ENCODE measurements around the gene CHML.

DNA sequence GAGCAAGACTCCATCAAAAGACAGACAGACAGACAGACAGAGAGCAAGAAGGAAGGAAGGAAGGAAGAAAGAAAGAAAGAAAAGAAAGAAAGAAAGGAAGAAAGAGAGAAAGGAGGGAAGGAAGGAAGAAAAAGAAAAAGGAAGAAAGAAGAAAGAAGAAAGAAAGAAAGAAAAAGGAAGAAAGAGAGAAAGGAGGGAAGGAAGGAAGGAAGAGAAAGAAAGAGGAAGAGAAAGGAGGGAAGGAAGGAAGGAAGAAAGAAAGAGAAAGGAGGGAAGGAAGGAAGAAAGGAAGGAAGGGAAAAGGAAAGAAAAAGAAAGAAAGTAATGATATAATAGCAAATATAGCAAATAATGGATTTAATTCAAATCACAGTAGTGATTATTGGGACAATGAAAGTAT lies 32.7 kb downstream of the CHML start:
- no peak for TF ChIP-seq POLR2A (IDR thresholded peaks at IDR 0.05)
- TF ChIP-seq, protein P1, sequence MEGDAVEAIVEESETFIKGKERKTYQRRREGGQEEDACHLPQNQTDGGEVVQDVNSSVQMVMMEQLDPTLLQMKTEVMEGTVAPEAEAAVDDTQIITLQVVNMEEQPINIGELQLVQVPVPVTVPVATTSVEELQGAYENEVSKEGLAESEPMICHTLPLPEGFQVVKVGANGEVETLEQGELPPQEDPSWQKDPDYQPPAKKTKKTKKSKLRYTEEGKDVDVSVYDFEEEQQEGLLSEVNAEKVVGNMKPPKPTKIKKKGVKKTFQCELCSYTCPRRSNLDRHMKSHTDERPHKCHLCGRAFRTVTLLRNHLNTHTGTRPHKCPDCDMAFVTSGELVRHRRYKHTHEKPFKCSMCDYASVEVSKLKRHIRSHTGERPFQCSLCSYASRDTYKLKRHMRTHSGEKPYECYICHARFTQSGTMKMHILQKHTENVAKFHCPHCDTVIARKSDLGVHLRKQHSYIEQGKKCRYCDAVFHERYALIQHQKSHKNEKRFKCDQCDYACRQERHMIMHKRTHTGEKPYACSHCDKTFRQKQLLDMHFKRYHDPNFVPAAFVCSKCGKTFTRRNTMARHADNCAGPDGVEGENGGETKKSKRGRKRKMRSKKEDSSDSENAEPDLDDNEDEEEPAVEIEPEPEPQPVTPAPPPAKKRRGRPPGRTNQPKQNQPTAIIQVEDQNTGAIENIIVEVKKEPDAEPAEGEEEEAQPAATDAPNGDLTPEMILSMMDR (IDR thresholded peaks at IDR 0.05), result no peak

Measured in sigmoid colon (tissue), 3 donors.